Left hindlimb (tissue), 1 donor: Measurements from ENCODE around the gene CSF2RB.

ENCODE experiments used
- DNase-seq: peaks from one replicate; pipeline ENCODE4 v3.0.0-alpha.2; 2018

Gene CSF2RB

GRCh38 chr22:36922711-36923110 lies 9.3 kb downstream of the CSF2RB start:
- DNase-seq: no peak

GRCh38 chr22:36923131-36923788 lies 9.8 kb downstream of the CSF2RB start:
- DNase-seq: no peak

- DNase-seq: no peak
These were observed 10.8 kb downstream of the CSF2RB start for GRCh38 chr22:36924151-36924698.

GRCh38 chr22:36925388-36926290 lies 12.2 kb downstream of the CSF2RB start:
- no peak for DNase-seq

GRCh38 chr22:36926309-36926708 lies 12.9 kb downstream of the CSF2RB start:
- DNase-seq: no peak

GRCh38 chr22:36926721-36927435 lies 13.4 kb downstream of the CSF2RB start:
- DNase-seq: no peak

- no peak for DNase-seq
These were observed 14.2 kb downstream of the CSF2RB start for GRCh38 chr22:36927671-36928070.

- DNase-seq: no peak
These were observed 14.8 kb downstream of the CSF2RB start for GRCh38 chr22:36928196-36928595.

- no peak for DNase-seq
These were observed 15.5 kb downstream of the CSF2RB start for GRCh38 chr22:36928786-36929535.

- no peak for DNase-seq
These were observed 16.2 kb downstream of the CSF2RB start for GRCh38 chr22:36929621-36930020.

- DNase-seq: no peak
These were observed 16.9 kb downstream of the CSF2RB start for GRCh38 chr22:36930041-36930935.

GRCh38 chr22:36931446-36931845 lies 18.0 kb downstream of the CSF2RB start:
- no peak for DNase-seq

- DNase-seq: no peak
These were observed 20.4 kb downstream of the CSF2RB start for GRCh38 chr22:36933629-36934417.

- no peak for DNase-seq
These were observed 21.2 kb downstream of the CSF2RB start for GRCh38 chr22:36934418-36935312.

- DNase-seq: no peak
These were observed 21.8 kb downstream of the CSF2RB start for GRCh38 chr22:36935313-36935610.

GRCh38 chr22:36935694-36936093 lies 22.3 kb downstream of the CSF2RB start:
- DNase-seq: no peak

- no peak for DNase-seq
These were observed 23.1 kb downstream of the CSF2RB start for GRCh38 chr22:36936362-36937116.

- DNase-seq: no peak
These were observed 24.0 kb downstream of the CSF2RB start for GRCh38 chr22:36937319-36938027.
